ENCODE data around the gene GRIN2A. TPM values are rescaled to one million over a fixed set of nuclear protein-coding genes. Genes with fewer than 3 reads are reported as not detected.

Gene GRIN2A
- total RNA-seq, 2 experiments from 2014 or later, result not detected

DNA sequence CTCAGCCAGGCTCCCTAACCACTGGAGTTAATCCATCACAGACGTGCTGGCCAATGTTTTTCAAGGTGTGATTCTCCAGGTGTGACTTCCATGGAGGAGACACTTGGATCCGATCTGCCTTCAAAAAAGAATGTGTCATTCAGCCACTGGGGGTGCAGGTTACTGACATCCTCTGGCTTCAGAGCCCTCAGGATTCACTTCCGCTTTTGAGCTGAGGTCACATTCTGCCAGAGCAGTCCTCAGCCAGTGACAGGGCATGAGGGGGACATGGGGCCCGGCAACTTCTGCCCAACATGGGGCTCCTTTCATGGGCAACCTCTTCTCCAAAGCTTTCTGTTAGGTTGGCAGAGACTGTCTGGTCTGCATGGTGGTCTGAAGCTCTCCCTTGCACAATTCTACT is 81.4 kb downstream of the GRIN2A start:
- DNase-seq (no peak), ATAC-seq (no peak)
- Mint-ChIP-seq H3K36me3 (ENCODE audit: low read depth) (no peaks in the 10 kb centered on the region), H3K27me3 (peaks cover 4% of the 10 kb centered on the region), H3K4me1 (ENCODE audit: low read depth) (no peaks in the 10 kb centered on the region), H3K9me3 (peaks cover 2% of the 10 kb centered on the region), H3K27ac (no peak overlapping the region), H3K4me3 (no peak overlapping the region)
- ChIA-PET POLR2A (interaction anchor here (0.7 kb wide), 1 partner anchor 28 kb away, joined by 3 read pairs; no protein-coding TSS in a partner anchor), CTCF (no interaction called here)
- TF ChIP-seq, protein P1, sequence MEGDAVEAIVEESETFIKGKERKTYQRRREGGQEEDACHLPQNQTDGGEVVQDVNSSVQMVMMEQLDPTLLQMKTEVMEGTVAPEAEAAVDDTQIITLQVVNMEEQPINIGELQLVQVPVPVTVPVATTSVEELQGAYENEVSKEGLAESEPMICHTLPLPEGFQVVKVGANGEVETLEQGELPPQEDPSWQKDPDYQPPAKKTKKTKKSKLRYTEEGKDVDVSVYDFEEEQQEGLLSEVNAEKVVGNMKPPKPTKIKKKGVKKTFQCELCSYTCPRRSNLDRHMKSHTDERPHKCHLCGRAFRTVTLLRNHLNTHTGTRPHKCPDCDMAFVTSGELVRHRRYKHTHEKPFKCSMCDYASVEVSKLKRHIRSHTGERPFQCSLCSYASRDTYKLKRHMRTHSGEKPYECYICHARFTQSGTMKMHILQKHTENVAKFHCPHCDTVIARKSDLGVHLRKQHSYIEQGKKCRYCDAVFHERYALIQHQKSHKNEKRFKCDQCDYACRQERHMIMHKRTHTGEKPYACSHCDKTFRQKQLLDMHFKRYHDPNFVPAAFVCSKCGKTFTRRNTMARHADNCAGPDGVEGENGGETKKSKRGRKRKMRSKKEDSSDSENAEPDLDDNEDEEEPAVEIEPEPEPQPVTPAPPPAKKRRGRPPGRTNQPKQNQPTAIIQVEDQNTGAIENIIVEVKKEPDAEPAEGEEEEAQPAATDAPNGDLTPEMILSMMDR (IDR thresholded peaks at IDR 0.05), result no peak
- intact Hi-C loops (cut with micrococcal nuclease), result no loop called here

DNA sequence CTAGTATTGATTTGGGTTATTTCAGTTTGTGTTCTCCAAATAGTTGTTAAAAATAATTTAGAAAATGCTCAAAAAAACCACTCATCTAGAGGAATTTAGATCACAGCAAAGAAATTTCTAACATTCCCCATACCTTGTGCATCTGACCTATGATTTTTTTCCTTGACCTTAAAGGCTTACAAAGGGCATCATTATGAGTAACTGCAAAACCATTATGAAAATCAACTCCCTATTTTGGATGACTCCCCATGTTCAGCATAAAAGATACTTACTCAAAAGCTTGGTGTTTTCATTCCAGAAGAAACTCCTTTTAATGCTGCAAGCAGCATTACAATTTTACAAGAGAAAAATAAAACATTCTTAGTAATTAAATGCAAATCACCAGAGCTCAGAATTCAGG is 83.2 kb downstream of the GRIN2A start:
- TF ChIP-seq, protein P1 (IDR thresholded peaks at IDR 0.05), result no peak

DNA sequence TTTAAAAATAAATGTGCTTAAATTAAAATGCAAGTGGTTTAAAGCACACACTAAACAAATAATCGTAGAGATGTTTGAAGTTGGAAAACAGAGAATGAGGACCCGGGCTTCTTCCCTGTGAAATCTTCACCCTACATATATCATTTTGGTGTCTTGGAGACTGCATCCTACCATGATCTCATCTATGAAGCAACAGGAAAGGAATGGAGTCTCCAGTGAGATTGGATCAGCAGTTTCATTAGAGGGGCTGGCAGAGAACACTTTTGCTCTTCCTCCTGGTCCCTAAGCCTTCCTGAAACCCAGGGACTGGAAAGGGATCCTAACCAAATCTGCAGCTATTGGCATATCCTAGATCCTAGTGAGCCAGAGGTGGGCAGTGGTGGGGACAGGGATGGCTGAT is 85.0 kb downstream of the GRIN2A start:
- CTCF ChIA-PET, result no interaction called here
- TF ChIP-seq, protein P1 (IDR thresholded peaks at IDR 0.05), result no peak
- no peaks in the 10 kb centered on the region for H3K4me1 Mint-ChIP-seq (ENCODE audit: low read depth)
- POLR2A ChIA-PET, result no interaction called here
- no peaks in the 10 kb centered on the region for H3K36me3 Mint-ChIP-seq (ENCODE audit: low read depth)
- ATAC-seq (no peak), DNase-seq (no peak)
- H3K27me3 Mint-ChIP-seq, result peaks cover 2% of the 10 kb centered on the region
- intact Hi-C loops (cut with micrococcal nuclease), result no loop called here
- peaks cover 2% of the 10 kb centered on the region for H3K9me3 Mint-ChIP-seq
- no peak overlapping the region for H3K4me3 Mint-ChIP-seq
- H3K27ac Mint-ChIP-seq, result no peak overlapping the region

More for the DNA sequence above, 83.2 kb downstream of the GRIN2A start:
- peaks cover 2% of the 10 kb centered on the region for H3K9me3 Mint-ChIP-seq
- no peak overlapping the region for H3K4me3 Mint-ChIP-seq
- CTCF ChIA-PET, result interaction anchor here (0.5 kb wide), 1 partner anchor 454 kb away, joined by 3 read pairs; no protein-coding TSS in a partner anchor
- POLR2A ChIA-PET, result no interaction called here
- no peaks in the 10 kb centered on the region for H3K4me1 Mint-ChIP-seq (ENCODE audit: low read depth)
- ATAC-seq (no peak), DNase-seq (no peak)
- intact Hi-C loops (cut with micrococcal nuclease), result no loop called here
- H3K27ac Mint-ChIP-seq, result no peak overlapping the region
- peaks cover 1% of the 10 kb centered on the region for H3K27me3 Mint-ChIP-seq
- H3K36me3 Mint-ChIP-seq (ENCODE audit: low read depth), result no peaks in the 10 kb centered on the region

DNA sequence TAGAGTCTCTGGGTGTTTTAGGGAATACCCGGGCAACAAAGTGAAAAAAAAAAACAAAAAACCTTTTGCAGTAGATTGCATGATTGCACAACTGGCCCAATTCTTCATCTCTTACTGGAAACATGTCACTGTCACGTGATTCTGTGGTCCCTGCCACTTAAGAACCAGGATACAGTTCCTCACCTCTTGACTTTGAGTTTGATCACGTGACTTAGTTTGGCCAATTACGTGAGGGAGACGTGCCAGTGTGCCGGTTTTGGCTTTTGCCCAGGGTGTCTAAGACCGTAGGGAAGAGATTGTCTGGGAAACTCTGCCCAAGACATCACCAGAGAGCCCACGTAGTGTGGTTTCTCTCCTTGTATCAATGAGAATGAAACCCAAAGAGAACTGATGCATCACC is 88.7 kb downstream of the GRIN2A start:
- CTCF ChIA-PET, result no interaction called here
- Mint-ChIP-seq H3K4me1 (ENCODE audit: low read depth) (no peaks in the 10 kb centered on the region), H3K27ac (no peak overlapping the region), H3K36me3 (ENCODE audit: low read depth) (no peaks in the 10 kb centered on the region), H3K9me3 (peaks cover 3% of the 10 kb centered on the region), H3K4me3 (no peak overlapping the region), H3K27me3 (peaks cover 2% of the 10 kb centered on the region)
- DNase-seq (no peak), ATAC-seq (no peak)
- POLR2A ChIA-PET, result no interaction called here
- intact Hi-C loops (cut with micrococcal nuclease), result no loop called here
- TF ChIP-seq, protein P1 (IDR thresholded peaks at IDR 0.05), result no peak

DNA sequence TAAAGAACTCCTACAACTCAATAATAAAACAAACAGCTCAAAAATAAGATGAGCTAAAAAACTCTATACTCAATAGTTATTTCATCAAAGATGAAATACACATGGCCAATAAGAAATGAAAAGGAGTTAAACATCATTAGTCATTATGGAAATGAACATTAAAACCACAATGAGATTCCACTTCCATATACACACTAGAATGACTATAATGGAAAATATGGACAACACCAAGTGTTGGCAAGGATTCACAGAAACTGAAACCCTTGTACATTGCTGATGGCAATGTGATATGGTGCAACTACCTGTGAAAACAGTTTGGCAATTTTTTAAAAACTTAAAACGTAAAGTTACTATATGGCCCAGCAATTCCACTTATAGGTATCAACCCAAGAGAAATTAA is 91.4 kb downstream of the GRIN2A start:
- intact Hi-C loops (cut with micrococcal nuclease), result no loop called here
- ChIA-PET POLR2A (no interaction called here), CTCF (no interaction called here)
- H3K4me3 Mint-ChIP-seq, result no peak overlapping the region
- no peaks in the 10 kb centered on the region for H3K36me3 Mint-ChIP-seq (ENCODE audit: low read depth)
- DNase-seq (no peak), ATAC-seq (no peak)
- peaks cover 3% of the 10 kb centered on the region for H3K9me3 Mint-ChIP-seq
- H3K27me3 Mint-ChIP-seq, result peaks cover 2% of the 10 kb centered on the region
- TF ChIP-seq, protein P1 (IDR thresholded peaks at IDR 0.05), result no peak
- H3K27ac Mint-ChIP-seq, result no peak overlapping the region
- no peaks in the 10 kb centered on the region for H3K4me1 Mint-ChIP-seq (ENCODE audit: low read depth)

Measured in activated CD8-positive, alpha-beta T cell treated with anti-CD3 and anti-CD28 coated beads for 36 hours (primary cell).